DLD1 (cell line): ENCODE results near the gene H19.

Experiments used
- in situ Hi-C: cut with HindIII; loops from 2 replicates; pipeline ENCODE4 v1.10.0; 2017; ENCODE audit warnings: low sequenced_read_pairs

Gene H19

DNA sequence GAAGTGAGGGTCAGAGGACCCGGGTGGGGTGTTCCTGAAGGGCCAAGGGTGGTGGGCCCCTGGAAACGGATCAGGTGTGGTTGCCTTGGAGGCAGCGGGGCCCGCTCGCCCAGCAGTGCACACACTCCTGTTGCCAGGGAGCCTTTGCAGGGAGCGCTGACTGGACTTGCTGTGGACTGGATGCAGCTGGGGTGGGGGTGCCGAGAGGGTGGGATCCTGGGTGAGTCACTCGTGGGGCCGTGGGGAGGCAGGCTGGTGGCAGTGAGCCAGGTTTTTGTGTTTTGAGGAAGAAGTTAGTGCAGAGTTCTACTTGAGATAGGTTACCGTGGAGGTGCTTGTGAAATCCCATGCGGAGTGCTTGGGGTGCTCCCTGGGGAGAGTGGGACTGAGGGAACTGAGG is 49.3 kb downstream of the H19 start:
- in situ Hi-C loops: no loop called here

DNA sequence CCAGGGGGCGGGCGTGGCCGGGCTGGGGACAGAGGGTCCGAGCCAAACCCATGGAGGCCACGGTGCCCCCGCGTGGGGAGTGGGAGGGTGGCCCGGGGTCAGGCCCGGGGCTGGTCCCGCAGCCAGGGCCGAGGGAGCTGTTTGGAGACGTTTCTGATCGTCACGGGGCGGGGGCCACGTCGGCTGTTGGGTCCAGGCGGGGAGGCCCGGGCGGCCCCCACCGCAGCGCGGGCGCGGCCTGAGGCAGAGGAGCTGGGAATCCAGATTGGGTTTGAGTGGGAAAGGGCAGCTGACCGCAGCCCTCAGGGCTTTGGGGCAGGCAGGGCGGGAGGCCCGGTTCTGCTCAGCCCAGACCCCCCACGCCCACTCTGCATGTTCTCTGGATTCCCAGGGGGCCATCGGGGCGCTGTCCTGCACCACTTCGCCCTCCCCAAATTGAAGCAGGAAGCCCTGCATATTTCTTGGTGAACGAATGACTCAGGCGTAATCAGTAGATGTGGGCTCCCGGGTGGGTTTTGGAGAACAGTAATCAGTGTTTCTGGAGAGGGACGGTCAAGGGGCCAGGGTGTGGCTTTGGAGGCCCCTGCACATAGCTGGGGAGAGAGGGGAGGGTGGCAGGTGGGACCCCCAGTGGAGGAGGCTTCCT is 49.9 kb downstream of the H19 start:
- in situ Hi-C loops: no loop called here

DNA sequence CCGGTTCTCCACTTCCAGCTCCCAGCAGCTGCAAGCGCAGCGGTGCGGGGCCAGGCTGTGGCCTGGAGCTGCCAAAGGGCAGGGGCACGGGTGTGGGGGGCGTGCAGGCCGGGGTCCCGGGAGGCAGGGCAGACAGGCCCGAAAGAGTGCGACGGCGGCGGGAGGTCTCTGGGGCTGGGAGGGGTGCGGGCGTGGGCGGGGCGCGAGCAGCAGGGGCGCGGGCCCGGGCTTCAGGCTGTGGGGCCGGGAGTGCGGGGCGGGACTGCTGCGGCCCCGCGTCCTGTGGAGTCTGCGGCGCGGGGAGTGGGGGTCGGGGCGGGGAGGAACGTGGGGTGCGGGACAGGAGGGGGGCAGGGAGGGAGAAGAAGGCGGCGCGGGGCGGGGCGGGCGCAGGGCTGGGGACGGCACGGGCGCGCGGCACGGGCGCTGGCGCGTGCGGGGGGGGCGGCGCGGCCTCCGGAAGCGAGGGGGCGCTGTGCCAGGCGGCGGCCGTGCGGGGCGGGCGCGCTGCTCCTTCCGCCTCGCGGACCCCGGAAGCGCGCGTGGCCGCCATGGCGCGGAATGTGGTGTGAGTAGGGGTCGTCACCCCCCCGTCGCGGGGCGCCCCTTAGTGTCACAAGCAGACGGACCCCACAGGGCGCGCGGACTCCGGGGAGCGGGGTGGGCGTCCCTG is 50.7 kb downstream of the H19 start, which contains the start of gene MRPL23:
Gene MRPL23 (plus strand): TSS at position 521 of the 673 bp plus-strand sequence. CDS start 31 bp downstream, at position 552.
- in situ Hi-C loops: no loop called here
